HG03565 (cell line): ENCODE measurements around the gene FAM185A.
"Not testable (repeated sequence)": the region's sequence is repeated elsewhere in the genome, so short reads cannot be mapped to it uniquely, and the experiment has no call there.

Experiments used
- ATAC-seq: cut with Tn5 transposase; IDR thresholded peaks from one replicate; pipeline ENCODE4 v1.9.1; 2021; ENCODE audit warnings: mild to moderate bottlenecking, moderate library complexity; ENCODE audit not compliant: unreplicated experiment

FAM185A gene

DNA sequence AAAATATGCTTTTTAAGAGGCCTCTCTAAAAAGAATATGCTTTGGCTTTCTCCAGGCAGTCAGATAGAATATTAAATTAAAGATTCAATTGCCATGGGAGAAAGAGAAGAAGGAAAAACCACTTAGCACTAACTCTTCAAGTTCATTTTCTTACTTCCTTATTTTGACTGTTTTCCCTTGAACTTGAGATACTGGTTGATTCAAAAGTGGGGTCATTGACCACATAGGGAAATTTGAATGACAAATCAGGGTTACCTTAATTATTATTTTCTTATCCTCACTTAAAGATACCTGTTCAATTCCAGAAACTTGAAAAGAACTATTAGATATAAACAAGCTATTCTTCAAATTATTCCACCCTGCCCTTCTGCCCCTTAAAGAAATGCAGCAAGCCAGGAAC is 27.4 kb downstream of the FAM185A start:
- ATAC-seq, result not testable (repeated sequence)

GRCh38 chr7:102778663-102779062 is 29.9 kb downstream of the FAM185A start:
- ATAC-seq, result not testable (repeated sequence)

DNA sequence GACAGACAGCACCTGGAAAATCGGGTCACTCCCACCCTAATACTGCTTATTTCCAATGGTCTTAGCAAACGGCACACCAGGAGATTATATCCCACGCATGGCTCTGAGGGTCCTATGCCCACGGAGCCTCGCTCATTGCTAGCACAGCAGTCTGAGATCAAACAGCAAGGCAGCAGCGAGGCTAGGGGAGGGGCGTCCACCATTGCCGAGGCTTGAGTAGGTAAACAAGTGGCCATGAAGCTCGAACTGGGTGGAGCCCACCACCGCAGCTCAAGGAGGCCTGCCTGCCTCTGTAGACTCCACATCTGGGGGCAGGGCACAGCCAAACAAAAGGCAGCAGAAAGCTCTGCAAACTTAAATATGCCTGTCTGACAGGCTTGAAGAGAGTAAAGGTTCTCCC is 32.1 kb downstream of the FAM185A start:
- ATAC-seq, result not testable (repeated sequence)

DNA sequence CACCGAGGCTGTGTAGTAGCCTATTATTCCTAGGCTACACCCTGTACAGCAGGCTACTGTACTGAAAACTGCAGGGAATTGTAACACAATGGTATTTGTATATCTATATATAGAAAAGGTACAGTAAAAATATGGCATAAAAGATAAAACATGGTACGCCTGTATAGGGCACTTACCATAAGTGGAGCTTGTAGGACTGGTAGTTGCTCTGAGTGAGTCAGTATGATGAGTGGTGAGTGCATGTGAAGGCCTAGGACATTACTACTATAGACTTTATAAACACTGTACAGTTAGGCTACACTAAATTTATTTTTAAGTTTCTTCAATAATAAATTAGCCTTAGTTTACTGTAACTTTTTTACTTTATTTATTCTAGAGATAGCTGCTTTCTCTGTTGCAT is 40.0 kb downstream of the FAM185A start:
- ATAC-seq, result not testable (repeated sequence)

- ATAC-seq, result not testable (repeated sequence)
Observed at GRCh38 chr7:102790364-102791100, 41.7 kb downstream of the FAM185A start.

GRCh38 chr7:102791367-102791766 is 42.6 kb downstream of the FAM185A start:
- not testable (repeated sequence) for ATAC-seq

GRCh38 chr7:102791831-102792230 is 43.0 kb downstream of the FAM185A start:
- ATAC-seq, result not testable (repeated sequence)

DNA sequence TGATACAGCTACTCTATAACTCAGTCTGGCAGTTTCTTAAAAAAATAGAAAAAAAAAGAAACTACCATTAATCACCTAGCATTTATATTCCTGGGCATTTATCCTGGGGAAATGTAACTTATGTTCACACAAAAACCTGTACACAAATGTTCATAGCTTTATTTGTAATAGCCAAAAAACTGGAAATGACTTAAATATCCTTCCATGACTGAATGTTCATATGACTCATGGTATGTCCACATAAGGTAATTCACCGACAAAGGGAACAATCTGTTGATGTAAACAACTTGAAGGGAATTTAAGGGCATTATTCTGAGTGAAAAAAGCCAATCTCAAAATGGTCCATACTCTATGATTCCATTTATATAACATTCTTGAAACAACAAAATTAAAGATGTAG is 45.8 kb downstream of the FAM185A start:
- not testable (repeated sequence) for ATAC-seq

GRCh38 chr7:102795987-102796595 is 47.3 kb downstream of the FAM185A start:
- ATAC-seq, result not testable (repeated sequence)

GRCh38 chr7:102806613-102807012 is 57.8 kb downstream of the FAM185A start:
- no peak for ATAC-seq

DNA sequence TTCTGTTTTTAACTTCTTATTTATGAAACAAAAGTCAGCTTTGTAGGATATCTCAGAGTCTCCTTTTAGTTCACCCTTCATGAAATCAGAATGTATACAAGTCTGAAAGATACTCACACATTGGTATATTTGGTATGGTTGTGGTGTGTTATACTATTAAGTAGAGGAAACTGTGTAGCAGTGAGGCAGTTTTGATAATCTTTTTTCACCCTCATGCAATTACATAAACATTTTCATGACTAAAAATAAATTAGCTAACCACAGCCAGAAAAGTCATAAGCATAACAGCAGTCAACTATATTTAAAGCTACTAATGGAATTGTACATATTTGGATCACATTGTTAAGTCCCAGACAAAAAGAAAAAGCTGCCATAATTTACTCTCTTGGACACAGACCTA is 62.1 kb downstream of the FAM185A start:
- ATAC-seq, result no peak

DNA sequence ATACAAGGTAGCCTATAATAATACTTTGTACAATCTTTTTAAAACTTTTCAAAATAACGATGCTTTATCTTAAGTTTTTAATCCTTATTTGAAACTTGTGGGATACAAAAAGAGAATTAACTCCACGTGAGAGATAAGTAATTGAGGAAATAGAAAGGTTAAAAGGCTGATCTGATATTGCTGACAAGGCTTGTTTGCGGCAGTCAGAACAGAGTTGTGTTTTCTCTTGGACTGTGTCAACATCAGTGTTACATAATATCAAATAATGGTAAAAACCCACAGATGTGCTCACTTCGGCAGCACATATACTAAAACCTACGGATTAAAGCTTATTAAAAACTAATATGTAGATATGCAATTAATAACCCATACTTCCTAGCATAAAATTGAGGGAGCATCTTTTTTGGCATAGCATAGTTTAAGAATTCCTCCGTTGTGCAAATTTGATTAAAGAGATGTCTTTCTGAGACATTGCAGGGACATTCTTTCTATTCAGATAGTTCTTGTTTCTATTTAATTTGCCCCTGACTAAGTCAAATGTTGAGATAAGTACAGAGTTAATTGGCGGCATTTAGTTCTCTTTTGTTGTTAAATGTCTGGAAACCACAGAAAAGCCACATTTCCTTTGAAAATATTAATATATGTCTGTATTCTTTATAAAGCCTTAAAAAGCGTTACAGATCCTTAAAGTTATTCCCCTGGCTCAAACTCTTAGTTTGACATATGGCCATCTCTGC is 63.3 kb downstream of the FAM185A start:
- ATAC-seq, result no peak

DNA sequence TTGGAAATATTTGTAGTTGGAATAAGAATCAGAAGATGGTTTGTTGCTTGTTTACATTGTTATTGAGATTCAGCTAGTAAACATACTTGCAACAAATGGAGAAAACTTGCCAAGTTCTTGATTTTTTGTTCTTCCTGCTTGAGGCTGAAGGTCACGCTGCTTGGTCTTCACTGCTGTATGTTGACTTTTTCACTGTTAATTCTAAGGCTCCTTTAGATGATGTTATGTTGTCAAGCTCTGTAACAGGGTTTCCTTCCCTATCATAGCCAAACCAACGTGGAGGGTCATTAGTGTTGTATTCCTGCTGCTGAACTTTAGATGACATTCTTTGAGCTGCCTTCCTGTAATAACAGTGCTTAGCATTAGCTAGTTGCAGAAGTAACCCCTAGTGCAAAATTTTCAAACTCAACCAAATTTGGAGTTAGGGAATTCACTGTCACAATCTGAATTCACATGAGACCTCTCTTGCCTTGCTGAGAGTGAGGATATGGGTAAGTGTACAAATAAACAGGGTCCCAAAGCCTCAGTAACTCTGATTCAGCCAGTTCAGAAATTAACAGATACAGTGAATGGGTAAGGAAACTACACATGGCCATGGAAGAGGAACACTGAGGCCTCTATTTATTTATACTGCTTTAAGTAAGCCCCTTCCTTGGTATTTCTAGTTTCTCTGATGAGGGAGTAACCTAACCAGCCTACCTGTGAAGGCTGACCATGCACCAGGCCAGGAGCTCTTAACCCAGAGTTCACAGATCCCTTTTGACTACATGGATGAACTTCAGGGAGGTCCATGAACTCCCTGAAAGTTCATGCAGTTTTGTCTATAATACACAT is 64.6 kb downstream of the FAM185A start:
- ATAC-seq, result no peak

GRCh38 chr7:102814025-102814471 is 65.2 kb downstream of the FAM185A start:
- no peak for ATAC-seq

- no peak for ATAC-seq
Observed at GRCh38 chr7:102817616-102818573, 69.1 kb downstream of the FAM185A start.

DNA sequence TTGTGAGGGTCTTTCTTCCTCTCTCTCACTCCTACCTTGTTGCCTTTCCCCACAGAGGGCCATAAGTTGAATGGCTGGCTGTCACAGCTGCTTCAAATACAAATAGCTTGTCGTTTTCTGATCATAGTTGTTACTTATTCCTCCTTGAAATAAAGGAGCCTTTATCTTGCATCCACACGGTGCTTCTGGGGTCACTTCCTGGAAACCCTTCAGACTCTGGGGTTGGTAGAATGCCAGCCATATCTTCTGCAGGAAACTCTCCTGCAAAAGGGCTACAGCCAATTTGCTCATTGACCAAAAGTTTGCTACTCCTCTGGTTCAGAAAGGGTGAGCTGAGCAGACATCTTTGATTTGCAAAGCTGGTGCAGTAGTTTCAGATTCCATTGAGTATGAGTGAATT is 70.4 kb downstream of the FAM185A start:
- ATAC-seq, result no peak

DNA sequence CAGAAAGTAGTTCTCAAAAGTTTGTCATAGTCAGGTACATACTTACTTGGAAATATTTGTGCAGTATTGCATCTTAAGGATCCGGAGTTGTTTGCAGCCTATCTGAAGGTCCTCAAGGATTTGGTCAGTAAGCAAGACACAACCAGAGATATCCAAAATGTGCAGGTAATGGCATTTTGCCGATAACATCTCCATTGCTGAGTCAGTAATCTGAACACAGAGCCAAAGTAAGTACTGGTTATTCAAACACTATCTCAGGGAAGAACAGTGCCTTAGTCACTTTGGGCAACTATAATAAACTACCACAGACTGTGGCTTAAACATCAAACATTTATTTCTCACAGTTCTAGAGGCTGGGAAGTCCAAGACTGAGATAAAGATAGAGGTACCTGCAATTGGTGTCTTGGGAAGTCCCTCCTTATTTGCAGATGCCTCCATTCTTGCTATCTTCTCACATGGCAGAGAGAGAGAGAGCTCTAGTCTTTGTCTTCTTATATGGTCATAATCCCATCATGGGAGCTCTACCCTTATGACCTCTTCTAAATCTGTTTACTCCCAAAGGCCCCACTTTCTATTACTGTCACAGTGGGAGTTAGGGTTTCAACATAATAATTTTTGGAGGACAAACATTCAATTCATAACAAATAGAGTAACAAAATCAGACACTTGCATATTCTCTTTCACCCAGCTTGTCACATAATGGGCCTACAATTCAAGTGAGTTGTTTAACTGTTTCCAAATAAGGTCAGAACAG is 73.4 kb downstream of the FAM185A start:
- no peak for ATAC-seq

DNA sequence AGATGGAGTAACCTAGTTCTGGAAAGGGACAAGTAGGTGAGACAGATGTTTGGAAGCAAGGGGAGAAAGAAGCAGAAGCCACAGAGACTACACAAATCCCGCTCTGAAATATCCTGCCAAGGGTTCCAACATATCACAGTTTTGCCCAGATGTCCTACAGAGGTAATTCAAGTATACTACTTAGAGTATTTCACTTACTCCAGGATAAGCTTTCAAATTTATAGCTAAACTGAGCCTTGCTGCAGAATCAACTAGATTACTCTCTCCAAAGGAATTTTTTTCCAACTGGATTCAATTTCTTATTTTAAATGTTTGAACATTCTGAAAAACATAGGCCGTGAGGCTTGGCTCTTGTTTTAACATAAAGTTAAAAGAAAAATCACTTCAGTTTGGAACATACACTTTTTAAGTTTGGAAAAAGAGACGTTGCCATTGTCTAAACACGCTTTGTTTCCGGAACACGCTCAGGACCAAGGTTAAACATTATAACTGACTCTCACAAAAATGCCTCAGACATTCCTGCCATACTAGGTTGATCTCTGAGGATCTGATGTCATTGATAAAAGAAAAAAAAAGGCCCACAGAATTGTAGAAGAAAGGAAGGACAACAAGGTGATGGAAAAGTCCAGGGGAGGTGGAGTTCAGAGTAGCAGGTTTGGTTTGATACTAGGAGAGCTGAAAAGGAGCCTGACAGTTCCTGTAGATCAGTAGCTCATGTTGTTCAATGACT is 74.8 kb downstream of the FAM185A start:
- no peak for ATAC-seq
